Omental fat pad (tissue), 4 donors: ENCODE data around the gene CPSF4. TPM values are rescaled to one million over a fixed set of nuclear protein-coding genes. Genes with fewer than 3 reads are reported as not detected.
"Not testable (repeated sequence)": the region's sequence is repeated elsewhere in the genome, so short reads cannot be mapped to it uniquely, and the experiment has no call there.

Source experiments
- ATAC-seq: fragments of 150-250 bp; one replicate; pipeline ENCODE4 v1.9.1; 2016; ENCODE audit warnings: mild to moderate bottlenecking, moderate library complexity; ENCODE audit not compliant: low FRiP score
- DNase-seq: peaks from one replicate; pipeline ENCODE4 v3.0.0-alpha.2; 2019; ENCODE audit warnings: low spot score
- total RNA-seq, 4 donors: library from RNA; depleted of rRNA; stranded (reverse); fragments of >200 nt; gene quantifications; one replicate each; pipeline ENCODE4 v1.1.0, GENCODE V29; 2016
- TF ChIP-seq, protein P1 (sequence below), 3 donors: fragments of 450-650 bp; IDR thresholded peaks; one replicate each; pipeline ENCODE4 v1.5.1; 2016 to 2017; ENCODE audit warnings: antibody characterized with exemption in 3 of 3, mild to moderate bottlenecking in 3 of 3, moderate library complexity in 2 of 3

CPSF4 gene
- total RNA-seq, 4 donors from 2014 or later = 24.3 to 49.0 (median 30.1) TPM

DNA sequence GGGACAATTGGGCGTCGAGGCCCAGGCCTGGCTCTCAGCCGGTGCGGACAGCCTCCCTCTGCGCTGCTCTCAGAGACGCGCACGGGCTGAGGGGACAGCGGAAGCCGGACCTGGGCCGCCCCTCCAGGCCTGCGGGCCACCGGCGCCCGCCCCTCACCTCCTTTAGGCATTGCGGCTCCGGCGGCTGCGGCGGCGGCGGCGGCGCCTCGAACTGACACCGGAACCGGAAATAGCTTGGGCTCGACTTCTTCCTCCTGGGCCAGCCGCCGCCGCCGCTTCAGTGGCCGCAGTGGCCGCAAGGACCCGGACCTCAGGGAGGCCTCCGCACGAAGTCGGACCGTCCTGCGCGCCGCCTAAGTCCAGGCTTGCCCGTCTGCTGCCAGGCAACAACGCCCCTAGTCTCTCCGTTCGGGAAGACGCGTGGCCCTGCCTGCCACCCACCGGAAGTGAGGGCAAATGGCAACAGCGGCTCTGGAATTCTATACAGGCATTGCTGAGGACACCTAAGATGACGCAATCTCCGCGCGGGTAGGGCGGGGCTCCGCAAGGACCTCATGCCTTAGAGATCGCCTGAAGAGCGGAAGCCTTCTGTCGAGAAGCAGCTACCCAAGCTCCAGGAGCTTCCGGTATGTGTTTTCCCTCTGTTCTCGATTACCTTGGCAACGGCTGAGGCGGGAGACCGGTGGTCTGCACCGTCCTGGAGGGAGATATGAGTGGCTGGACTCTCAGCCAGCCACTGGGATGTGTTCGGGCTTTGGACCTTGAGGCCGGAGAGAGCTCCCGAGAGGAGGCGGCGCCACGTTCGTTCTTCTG is 30.2 kb upstream of the CPSF4 start, which contains the start of the genes BUD31 and PDAP1:
Gene BUD31 (plus strand): TSS at position 591 of the 813 bp plus-strand sequence. CDS start 2,124 bp downstream, outside the sequence.
Gene PDAP1 (minus strand): TSS at position 219 of the 813 bp plus-strand sequence. CDS start 49 bp downstream, at position 170.
- DNase-seq (peak; percentile 87), ATAC-seq (peak; percentile 87)
- TF ChIP-seq, protein P1, sequence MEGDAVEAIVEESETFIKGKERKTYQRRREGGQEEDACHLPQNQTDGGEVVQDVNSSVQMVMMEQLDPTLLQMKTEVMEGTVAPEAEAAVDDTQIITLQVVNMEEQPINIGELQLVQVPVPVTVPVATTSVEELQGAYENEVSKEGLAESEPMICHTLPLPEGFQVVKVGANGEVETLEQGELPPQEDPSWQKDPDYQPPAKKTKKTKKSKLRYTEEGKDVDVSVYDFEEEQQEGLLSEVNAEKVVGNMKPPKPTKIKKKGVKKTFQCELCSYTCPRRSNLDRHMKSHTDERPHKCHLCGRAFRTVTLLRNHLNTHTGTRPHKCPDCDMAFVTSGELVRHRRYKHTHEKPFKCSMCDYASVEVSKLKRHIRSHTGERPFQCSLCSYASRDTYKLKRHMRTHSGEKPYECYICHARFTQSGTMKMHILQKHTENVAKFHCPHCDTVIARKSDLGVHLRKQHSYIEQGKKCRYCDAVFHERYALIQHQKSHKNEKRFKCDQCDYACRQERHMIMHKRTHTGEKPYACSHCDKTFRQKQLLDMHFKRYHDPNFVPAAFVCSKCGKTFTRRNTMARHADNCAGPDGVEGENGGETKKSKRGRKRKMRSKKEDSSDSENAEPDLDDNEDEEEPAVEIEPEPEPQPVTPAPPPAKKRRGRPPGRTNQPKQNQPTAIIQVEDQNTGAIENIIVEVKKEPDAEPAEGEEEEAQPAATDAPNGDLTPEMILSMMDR (IDR thresholded peaks at IDR 0.05) = no peak

DNA sequence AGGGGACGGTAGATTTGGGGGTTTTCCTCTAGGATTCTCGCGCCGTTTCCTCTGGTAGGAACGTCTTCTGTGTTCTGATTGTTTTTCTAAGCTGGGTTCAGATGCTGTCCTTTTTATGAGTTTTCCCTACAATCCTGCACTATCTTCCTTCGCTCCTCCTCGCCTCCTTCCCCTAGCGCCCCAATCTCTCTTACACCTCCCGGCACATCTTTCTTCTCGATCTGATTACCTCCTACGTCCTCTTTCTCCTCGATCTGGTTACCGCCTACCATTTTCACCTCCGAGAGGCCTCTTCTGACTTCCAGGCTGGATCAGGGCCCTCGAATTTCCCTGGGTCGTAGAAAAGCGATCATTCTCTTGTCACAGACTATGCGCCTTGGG is 29.6 kb upstream of the CPSF4 start:
- ATAC-seq (no peak), DNase-seq (no peak)
- TF ChIP-seq, protein P1 (IDR thresholded peaks at IDR 0.05) = no peak

DNA sequence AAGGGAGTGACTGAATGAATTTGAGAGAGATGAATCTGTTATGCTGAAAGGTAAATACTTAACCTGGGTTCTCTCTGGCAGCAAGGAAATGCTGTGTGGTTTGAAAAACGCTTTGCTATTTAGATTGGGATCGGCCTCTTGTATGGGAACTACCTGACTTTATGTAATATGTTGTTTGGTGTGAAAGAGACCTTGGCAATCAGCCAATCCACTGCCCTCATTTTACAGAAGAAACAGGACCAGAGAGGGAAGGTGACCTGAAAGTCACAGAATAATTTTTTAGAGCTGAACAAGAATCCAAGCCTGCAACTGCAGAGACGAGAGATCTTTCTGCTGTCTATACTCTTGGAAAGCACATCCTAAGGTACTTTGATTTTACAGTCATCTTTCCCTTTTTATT is 28.9 kb upstream of the CPSF4 start:
- DNase-seq (no peak), ATAC-seq (no peak)
- TF ChIP-seq, protein P1 (IDR thresholded peaks at IDR 0.05) = no peak

DNA sequence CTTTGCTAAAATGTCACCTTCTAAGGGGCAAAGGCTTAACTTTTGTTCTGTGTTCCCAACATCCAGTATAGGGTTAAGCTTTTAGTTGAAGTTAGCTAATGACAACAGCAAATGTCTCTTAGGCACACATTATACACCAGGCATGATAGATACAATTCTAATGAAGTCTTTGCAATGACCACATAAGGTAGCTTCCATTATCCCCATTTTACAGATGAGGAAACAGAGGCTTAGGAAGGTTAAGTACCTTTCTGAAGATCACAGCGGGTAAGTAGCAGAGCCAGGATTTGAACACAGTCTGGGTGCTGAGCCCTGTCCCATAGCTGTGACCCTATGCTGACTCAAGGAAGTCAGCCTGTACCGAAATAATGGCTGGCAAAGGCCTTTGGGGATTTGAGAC is 28.1 kb upstream of the CPSF4 start:
- DNase-seq (no peak), ATAC-seq (no peak)
- TF ChIP-seq, protein P1 (IDR thresholded peaks at IDR 0.05) = no peak

DNA sequence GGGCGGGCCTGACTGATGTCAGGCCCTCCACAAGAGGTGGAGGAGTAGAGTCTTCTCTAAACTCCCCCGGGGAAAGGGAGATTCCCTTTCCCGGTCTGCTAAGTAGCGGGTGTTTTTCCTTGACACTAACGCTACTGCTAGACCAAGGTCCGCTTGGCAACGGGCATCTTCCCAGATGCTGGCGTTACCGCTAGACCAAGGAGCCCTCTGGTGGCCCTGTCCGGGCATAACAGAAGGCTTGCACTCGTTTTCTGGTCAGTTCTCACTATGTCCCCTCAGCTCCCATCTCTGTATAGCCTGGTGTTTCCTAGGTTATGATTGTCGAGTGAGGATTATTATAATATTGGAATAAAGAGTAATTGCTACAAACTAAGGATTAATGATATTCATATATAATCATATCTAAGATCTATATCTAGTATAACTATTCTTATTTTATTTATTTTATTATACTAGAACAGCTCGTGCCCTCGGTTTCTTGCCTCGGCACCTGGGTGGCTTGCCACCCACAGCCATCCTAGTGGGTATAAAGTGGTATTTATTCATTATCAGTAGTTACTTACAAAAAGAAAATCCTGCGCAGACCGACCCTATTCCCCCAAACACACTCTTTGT is 23.1 kb upstream of the CPSF4 start:
- peak; percentile 40 for DNase-seq
- not testable (repeated sequence) for ATAC-seq

DNA sequence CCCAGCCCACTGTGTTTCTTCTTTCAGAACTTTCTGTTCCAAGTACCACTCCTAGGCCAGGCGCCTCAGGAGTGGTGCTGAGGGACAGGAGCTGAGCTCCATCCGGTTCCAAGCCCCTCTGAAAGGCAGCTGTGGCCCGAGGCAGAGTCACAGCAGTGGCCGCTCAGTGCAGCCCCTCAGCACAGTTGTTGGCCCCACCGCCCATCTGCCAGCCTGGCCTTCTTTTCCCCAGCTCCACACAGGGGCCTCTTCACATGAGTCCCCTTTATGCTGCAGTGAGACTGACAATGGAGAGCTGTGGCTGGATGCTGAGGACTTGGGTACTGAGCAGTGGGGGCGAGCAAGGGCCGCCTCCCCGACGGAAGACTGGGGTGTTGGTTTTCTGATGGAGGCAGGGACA is 20.5 kb upstream of the CPSF4 start:
- TF ChIP-seq, protein P1 (IDR thresholded peaks at IDR 0.05) = no peak
- no peak for ATAC-seq

DNA sequence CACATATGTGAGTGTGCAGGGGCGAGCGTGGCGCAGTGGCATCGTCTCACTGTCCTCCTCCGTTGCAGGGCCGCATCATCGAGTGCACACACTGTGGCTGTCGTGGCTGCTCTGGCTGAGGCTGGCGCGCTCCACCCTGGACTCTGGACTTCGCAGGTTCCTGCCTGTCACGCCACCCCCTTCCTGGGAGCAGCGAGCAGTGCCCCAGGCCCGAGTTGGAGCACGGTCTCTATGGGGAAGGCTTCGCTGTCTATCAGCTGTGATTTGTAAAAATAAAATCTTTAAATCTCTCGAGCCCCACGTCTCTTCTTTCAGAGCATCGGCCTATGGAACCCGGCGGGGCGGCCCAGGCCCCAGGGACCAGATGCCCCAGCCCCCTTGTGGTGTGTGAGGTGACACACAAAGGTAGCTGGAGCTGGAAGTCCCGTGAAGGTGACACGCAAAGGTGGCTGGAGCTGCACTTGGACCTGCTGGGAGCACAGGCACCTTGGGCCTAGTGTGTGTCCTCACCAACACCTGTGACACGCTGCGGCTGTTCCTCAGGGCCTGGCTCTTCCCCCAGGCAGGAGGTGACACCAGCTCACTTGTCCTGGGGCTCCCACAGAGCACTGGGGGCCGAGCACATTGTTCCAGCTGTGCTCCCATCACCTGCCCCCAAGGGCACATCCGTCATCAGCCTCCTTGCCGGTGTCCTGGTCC is 19.3 kb upstream of the CPSF4 start:
- ATAC-seq (no peak), DNase-seq (no peak)
- TF ChIP-seq, protein P1 (IDR thresholded peaks at IDR 0.05) = no peak

More for the DNA sequence above, 20.5 kb upstream of the CPSF4 start:
- no peak for DNase-seq
